Spinal cord (tissue), 10 donors: ENCODE data around the gene TPX2. TPM values are rescaled to one million over a fixed set of nuclear protein-coding genes. Genes with fewer than 3 reads are reported as not detected.

Source experiments
- DNase-seq, 6 donors: peaks; one replicate each; pipeline versions ENCODE4 v3.0.0 to v3.0.0-alpha.2; 2013 to 2015; ENCODE audit warnings: low spot score in 6 of 6, low read depth in 4 of 6
- H3K27ac ChIP-seq: one replicate; pipeline ENCODE4 v1.5.1; 2013; ENCODE audit warnings: low read depth, low read length, control low read depth
- H3K27me3 ChIP-seq: one replicate; pipeline ENCODE4 v1.6.1; 2013; ENCODE audit warnings: low read length; ENCODE audit not compliant: control insufficient read depth, insufficient read depth
- H3K36me3 ChIP-seq: one replicate; pipeline ENCODE4 v1.6.1; 2013; ENCODE audit warnings: low read length; ENCODE audit not compliant: control insufficient read depth, insufficient read depth
- H3K4me1 ChIP-seq: one replicate; pipeline ENCODE4 v1.6.1; 2013; ENCODE audit warnings: low read length; ENCODE audit not compliant: control insufficient read depth, insufficient read depth
- H3K4me3 ChIP-seq: one replicate; pipeline ENCODE4 v1.5.1; 2013; ENCODE audit warnings: low read depth, low read length, control low read depth
- H3K9me3 ChIP-seq: one replicate; pipeline ENCODE4 v1.6.1; 2013; ENCODE audit warnings: low read length; ENCODE audit not compliant: control insufficient read depth, insufficient read depth
- WGBS: methylation state at CpG from one replicate; pipeline ENCODE4 v1.1.5; 2013; ENCODE audit warnings: missing lambda C conversion rate; ENCODE audit not compliant: insufficient coverage; 5-methylcytosine and 5-hydroxymethylcytosine counted together
- long read RNA-seq, 4 donors: transcript quantifications; one replicate each; lab custom pipeline, GENCODE V29; 2026
- polyA plus RNA-seq, 2 donors: library from polyadenylated mRNA; unstranded; fragments of 120-200 nt; gene quantifications; one replicate each; pipeline ENCODE4 v1.2.1, GENCODE V29; 2013; ENCODE audit not compliant: insufficient read length in 2 of 2
- total RNA-seq, 2 donors: library from RNA; depleted of rRNA in 1 of 2; stranded (reverse); fragments of 120-200 nt in 1 of 2; fragments of >200 nt in 1 of 2; gene quantifications; one replicate each; pipeline versions ENCODE4 v1.2.3 to v1.2.4, GENCODE V29; 2013 to 2014
- donor health status: healthy.

TPX2 gene
- 10 to 100 TPM; 14.4 to 29.5 TPM for total RNA-seq
- polyA plus RNA-seq: 10 to 100 TPM; 25.4 to 31.8 TPM
- long read RNA-seq, donor 1, partial matches to known transcripts: 0 of 2 reads
- long read RNA-seq, donor 1, other reads (novel, unspliced or antisense): 0 of 2 reads
- long read RNA-seq, donor 2, partial matches to known transcripts: 0 of 2 reads
- long read RNA-seq, donor 2, other reads (novel, unspliced or antisense): 0 of 2 reads
- long read RNA-seq, donor 3, partial matches to known transcripts: 0 of 1 reads
- long read RNA-seq, donor 3, other reads (novel, unspliced or antisense): 0 of 1 reads
- long read RNA-seq, donor 4, partial matches to known transcripts: 10 of 13 reads
- long read RNA-seq, donor 4, other reads (novel, unspliced or antisense): 0 of 13 reads

DNA sequence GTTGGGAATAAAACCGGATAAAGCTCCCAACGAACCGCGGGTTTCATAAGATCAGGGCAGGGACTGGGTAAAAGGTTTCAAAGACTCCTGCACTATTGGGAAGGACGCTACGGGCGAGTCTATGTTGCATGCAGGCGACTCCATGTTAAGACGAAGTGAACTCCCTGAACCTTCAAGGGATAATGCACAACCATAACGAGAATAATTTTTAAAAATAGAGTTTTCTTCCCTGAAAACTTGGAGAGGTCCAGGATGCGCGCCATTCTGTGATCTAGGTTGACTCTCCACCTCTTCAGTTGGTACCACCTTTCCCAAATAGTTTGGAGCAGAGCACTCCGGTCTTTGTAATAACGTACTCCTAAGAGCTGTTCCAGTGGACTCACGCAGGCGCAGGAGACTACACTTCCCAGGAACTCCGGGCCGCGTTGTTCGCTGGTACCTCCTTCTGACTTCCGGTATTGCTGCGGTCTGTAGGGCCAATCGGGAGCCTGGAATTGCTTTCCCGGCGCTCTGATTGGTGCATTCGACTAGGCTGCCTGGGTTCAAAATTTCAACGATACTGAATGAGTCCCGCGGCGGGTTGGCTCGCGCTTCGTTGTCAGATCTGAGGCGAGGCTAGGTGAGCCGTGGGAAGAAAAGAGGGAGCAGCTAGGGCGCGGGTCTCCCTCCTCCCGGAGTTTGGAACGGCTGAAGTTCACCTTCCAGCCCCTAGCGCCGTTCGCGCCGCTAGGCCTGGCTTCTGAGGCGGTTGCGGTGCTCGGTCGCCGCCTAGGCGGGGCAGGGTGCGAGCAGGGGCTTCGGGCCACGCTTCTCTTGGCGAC lies at the start of gene TPX2:
Gene TPX2 (plus strand): TSS at position 562 of the 821 bp plus-strand sequence. CDS start 18,187 bp downstream, outside the sequence.
- Histone ChIP-seq H3K27ac (peak within 1 kb of the TSS; percentile 91), H3K36me3 (no peaks in the 10 kb centered on the region), H3K4me1 (peaks cover 10% of the 10 kb centered on the region), H3K4me3 (peak within 1 kb of the TSS; percentile 90), H3K27me3 (no peaks in the 10 kb centered on the region), H3K9me3 (no peaks in the 10 kb centered on the region)
- DNase-seq: peak; percentile 88 to 99 (median 94)
- WGBS: 0% methylated on average over 50 of the region's 54 CpGs

DNA sequence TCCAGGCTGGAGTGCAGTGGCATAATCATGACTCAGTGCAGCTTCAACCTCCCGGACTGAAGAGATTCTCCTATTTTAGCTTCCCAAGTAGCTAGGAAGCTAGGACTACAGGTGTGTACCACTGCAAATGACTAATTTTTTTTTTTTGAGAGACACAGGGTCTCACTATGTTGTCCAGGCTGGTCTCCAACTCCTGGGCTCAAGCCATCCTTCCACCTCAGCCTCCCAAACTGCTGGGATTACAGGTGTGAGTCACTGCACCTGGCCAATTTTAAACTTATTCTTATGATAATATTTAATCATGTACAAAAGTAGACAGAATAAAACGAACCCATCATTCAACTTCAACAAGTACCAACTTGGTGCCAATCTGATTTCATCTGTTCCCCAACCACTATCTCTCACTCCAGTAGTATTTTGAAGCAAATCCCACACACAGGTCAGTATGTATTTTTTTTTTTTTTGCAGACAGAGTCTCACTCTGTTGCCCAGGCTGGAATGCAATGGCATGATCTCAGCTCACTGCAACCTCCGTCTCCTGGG lies 48.9 kb upstream of the TPX2 start:
- Histone ChIP-seq H3K36me3 (peaks cover 24% of the 10 kb centered on the region), H3K4me3 (no peak overlapping the region), H3K27me3 (no peaks in the 10 kb centered on the region), H3K27ac (no peak overlapping the region), H3K4me1 (peaks cover 6% of the 10 kb centered on the region), H3K9me3 (no peaks in the 10 kb centered on the region)
- DNase-seq: no peak
- WGBS: 90% methylated on average over 2 of the region's 3 CpGs

GRCh38 chr20:31691646-31692275 lies 47.3 kb upstream of the TPX2 start:
- WGBS: no CpG with 5 or more reads among the region's 1 CpG
- no peak for DNase-seq
- H3K9me3 ChIP-seq: no peaks in the 10 kb centered on the region
- H3K36me3 ChIP-seq: peaks cover 24% of the 10 kb centered on the region
- peaks cover 6% of the 10 kb centered on the region for H3K4me1 ChIP-seq
- no peaks in the 10 kb centered on the region for H3K27me3 ChIP-seq
- no peak overlapping the region for H3K4me3 ChIP-seq
- H3K27ac ChIP-seq: no peak overlapping the region

DNA sequence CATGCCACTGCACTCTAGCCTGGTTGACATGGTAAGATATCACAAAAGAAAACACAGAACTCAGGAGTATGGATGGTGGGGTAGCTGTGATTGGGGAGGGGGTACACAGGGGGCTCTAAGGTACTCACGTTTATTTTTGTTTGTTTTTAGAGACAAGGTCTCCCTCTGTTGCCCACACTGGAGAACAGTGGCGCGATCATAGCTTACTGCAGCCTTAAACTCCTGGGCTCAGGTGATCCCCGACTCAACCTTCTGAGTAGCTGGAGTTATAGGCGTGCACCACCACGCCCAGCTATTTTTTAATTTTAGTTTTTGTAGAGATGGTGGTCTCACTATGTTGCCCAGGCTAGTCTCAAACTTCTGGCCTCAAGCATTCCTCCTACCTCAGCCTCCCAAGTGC lies 45.7 kb upstream of the TPX2 start:
- Histone ChIP-seq H3K9me3 (no peaks in the 10 kb centered on the region), H3K4me3 (no peak overlapping the region), H3K4me1 (peaks cover 6% of the 10 kb centered on the region), H3K27ac (no peak overlapping the region), H3K27me3 (no peaks in the 10 kb centered on the region), H3K36me3 (peaks cover 24% of the 10 kb centered on the region)
- 81% methylated on average over 3 of the region's 6 CpGs for WGBS
- no peak for DNase-seq

DNA sequence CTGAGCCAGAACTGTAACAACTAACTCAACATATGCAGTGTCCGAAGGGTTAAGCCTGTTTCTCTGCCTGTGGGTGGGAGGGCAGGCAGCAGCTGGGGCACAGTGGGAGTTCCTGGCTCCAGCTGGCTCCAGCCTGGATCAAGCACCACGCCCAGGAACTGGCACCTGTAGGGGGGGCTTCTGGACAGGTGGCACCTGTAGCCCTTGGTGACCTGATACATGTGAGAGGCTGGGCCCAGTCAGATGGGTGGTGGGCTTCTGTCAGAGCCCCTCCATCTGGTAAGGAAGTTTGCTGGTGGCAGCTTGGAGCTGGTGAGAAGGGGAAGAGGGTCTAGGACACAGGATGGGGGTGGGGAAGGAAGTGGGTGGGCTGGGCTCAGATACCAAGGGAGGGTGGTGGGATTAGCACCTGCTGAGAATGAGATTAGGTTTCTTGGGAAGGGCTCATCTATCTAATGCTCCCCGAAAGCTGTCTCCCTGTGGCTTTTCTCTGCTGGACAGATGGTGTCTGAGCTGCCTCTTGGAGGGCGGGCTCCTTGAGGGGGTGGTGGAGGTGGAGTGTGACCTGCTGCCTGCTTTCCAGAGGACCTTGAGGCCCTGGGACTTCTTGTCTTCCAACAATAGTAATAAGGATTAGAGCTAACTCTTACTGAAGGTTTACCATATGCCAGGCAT lies 45.0 kb upstream of the TPX2 start:
- 57% methylated on average over 3 of the region's 4 CpGs for WGBS
- Histone ChIP-seq H3K36me3 (peaks cover 23% of the 10 kb centered on the region), H3K4me3 (no peak overlapping the region), H3K9me3 (no peaks in the 10 kb centered on the region), H3K4me1 (peaks cover 6% of the 10 kb centered on the region), H3K27ac (no peak overlapping the region), H3K27me3 (no peaks in the 10 kb centered on the region)
- DNase-seq: no peak

- H3K27ac ChIP-seq: no peak overlapping the region
- H3K4me1 ChIP-seq: peaks cover 6% of the 10 kb centered on the region
- H3K36me3 ChIP-seq: peaks cover 15% of the 10 kb centered on the region
- no peaks in the 10 kb centered on the region for H3K27me3 ChIP-seq
- no peak overlapping the region for H3K4me3 ChIP-seq
- H3K9me3 ChIP-seq: no peaks in the 10 kb centered on the region
- no peak for DNase-seq
- 95% methylated on average over 4 of the region's 5 CpGs for WGBS
Measured at GRCh38 chr20:31694842-31695593, 44.1 kb upstream of the TPX2 start.

DNA sequence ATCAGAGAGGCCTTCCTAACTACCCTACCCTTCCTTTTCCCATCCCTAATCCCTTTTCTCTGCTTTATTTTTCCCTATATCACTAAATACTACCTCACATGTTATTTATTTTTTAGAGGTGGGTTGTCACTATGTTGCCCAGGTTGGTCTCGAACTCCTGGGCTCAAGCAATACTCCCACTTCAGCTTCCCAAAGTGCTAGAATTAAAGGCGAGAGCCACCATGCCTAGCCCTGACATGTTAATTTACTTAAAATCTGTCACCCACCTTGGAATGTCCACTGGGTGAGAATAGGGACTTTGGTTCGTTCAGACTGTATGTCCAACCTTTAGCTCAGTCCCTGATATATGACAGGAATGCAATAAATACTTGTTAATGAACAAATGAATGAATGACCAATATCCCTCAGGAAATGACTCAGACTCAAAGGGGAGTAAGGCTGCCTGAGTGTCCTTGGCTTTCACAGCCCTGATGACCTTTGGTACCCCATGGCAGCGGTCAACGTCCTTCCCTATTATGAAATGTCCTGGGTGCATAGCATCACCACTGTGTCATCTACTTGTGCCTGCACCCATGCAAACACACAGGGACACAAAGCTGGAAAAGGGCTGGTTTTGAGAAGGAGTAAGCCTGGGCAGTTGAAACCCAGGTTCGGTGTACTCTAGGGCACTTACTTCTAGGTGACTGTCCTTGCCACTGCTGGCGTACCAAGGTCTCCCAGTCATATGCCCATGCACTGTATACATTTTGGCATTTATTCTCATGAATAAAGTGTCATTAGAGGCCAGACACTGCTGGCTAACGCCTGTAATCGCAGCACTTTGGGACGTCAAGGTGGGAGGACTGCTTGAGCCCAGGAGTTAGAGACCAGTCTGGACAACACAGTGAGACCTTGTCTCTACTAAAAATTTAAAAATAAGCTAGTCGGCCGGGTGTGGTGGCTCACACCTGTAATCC lies 43.0 kb upstream of the TPX2 start:
- H3K9me3 ChIP-seq: no peaks in the 10 kb centered on the region
- peaks cover 19% of the 10 kb centered on the region for H3K36me3 ChIP-seq
- H3K27me3 ChIP-seq: no peaks in the 10 kb centered on the region
- H3K4me3 ChIP-seq: no peak overlapping the region
- 92% methylated on average over 9 of the region's 12 CpGs for WGBS
- peaks cover 6% of the 10 kb centered on the region for H3K4me1 ChIP-seq
- H3K27ac ChIP-seq: no peak overlapping the region
- DNase-seq: no peak

DNA sequence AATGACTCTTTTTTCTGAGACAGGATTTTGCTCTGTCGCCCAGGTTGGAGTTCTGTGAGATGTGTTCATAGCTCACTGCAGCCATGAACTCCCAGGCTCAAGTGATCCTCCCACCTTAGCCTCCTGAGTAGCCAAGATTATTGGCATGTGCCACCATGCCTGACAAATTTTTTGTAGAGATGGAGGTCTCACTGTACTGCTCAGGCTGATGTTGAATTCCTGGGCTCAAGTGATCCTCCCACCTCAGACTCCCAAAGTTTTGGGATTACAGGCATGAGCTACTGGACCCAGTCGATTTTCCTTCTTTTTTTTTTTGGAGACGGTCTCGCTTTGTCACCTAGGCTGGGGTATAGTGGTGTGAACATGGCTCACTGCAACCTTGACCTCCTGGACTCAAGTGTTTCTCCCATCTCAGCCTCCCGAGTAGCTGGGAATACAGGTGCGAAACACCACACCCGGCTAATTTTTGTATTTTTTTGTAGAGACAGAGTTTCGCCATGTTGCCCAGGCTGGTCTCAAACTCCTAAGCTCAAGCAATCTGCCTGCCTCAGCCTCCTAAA lies 40.8 kb upstream of the TPX2 start:
- H3K4me1 ChIP-seq: peaks cover 6% of the 10 kb centered on the region
- no peaks in the 10 kb centered on the region for H3K27me3 ChIP-seq
- 93% methylated on average over 3 of the region's 8 CpGs for WGBS
- H3K36me3 ChIP-seq: peaks cover 18% of the 10 kb centered on the region
- no peak overlapping the region for H3K4me3 ChIP-seq
- no peak overlapping the region for H3K27ac ChIP-seq
- no peaks in the 10 kb centered on the region for H3K9me3 ChIP-seq
- no peak for DNase-seq
